Ascending aorta (tissue), 2 donors: ENCODE data around the gene CFL2. TPM values are rescaled to one million over a fixed set of nuclear protein-coding genes. Genes with fewer than 3 reads are reported as not detected.
A peak's percentile ranks its signal among the peaks of the same experiment; 100 is the strongest.

Experiments used
- DNase-seq, 2 donors: peaks; one replicate each; pipeline ENCODE4 v3.0.0-alpha.2; 2019; ENCODE audit warnings: low spot score in 2 of 2
- H3K27ac ChIP-seq, 2 donors: fragments of 200-600 bp; sonication (generic); one replicate each; pipeline ENCODE4 v1.5.1; 2016 to 2017; ENCODE audit warnings: mild to moderate bottlenecking in 1 of 2
- H3K27me3 ChIP-seq: fragments of 200-600 bp; sonication (generic); one replicate; pipeline ENCODE4 v1.5.1; 2017
- H3K36me3 ChIP-seq, 2 donors: fragments of 200-600 bp; sonication (generic); one replicate each; pipeline ENCODE4 v1.5.1; 2016
- H3K4me1 ChIP-seq, 2 donors: fragments of 200-600 bp; sonication (generic); one replicate each; pipeline ENCODE4 v1.5.1; 2016 to 2017; ENCODE audit warnings: mild to moderate bottlenecking in 1 of 2
- H3K4me3 ChIP-seq, 2 donors: fragments of 200-600 bp; sonication (generic); one replicate each; pipeline ENCODE4 v1.5.1; 2016 to 2017; ENCODE audit warnings: mild to moderate bottlenecking in 1 of 2
- H3K9me3 ChIP-seq, 2 donors: fragments of 200-600 bp; sonication (generic); one replicate each; pipeline ENCODE4 v1.5.1; 2016
- intact Hi-C: fragments of 100-400 bp; cut with DNase I; formaldehyde crosslinking; loops from one replicate; pipeline ENCODE4 v1.15.1; 2023
- total RNA-seq: library from RNA; depleted of rRNA; stranded (reverse); fragments of >200 nt; gene quantifications from one replicate; pipeline ENCODE4 v1.1.0, GENCODE V29; 2016
- TF ChIP-seq, protein P1 (sequence below), 3 experiments: fragments of 200-600 bp in 2 of 3; fragments of 450-650 bp in 1 of 3; sonication (generic) in 2 of 3; IDR thresholded peaks; one replicate each; pipeline ENCODE4 v1.5.1; 2016 to 2019; ENCODE audit warnings: antibody characterized with exemption in 3 of 3, mild to moderate bottlenecking in 1 of 3, moderate library complexity in 1 of 3

The CFL2 gene
- total RNA-seq, 1 donor from 2014 or later = 49.0 TPM

DNA sequence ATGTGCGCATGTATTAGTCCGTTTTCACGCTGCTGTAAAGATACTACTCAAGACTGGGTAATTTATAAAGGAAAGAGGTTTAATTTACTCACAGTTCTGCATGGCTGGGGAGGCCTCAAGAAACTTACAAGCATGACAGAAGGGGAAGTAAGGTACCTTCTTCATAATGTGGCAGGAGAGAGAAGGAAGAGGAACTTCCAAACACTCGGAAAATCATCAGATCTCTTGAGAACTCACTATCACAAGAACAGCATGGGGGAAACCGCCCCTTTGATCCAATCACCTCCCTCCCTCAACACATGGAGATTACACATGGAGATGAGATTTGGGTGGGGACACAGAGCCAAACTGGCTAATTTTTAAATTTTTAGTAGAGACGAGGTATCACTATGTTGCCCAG, 42.7 kb downstream of the CFL2 start:
- DNase-seq = no peak
- no peaks in the 10 kb centered on the region for H3K9me3 ChIP-seq
- H3K36me3 ChIP-seq = no peaks in the 10 kb centered on the region
- TF ChIP-seq, protein P1, sequence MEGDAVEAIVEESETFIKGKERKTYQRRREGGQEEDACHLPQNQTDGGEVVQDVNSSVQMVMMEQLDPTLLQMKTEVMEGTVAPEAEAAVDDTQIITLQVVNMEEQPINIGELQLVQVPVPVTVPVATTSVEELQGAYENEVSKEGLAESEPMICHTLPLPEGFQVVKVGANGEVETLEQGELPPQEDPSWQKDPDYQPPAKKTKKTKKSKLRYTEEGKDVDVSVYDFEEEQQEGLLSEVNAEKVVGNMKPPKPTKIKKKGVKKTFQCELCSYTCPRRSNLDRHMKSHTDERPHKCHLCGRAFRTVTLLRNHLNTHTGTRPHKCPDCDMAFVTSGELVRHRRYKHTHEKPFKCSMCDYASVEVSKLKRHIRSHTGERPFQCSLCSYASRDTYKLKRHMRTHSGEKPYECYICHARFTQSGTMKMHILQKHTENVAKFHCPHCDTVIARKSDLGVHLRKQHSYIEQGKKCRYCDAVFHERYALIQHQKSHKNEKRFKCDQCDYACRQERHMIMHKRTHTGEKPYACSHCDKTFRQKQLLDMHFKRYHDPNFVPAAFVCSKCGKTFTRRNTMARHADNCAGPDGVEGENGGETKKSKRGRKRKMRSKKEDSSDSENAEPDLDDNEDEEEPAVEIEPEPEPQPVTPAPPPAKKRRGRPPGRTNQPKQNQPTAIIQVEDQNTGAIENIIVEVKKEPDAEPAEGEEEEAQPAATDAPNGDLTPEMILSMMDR (IDR thresholded peaks at IDR 0.05) = no peak
- no peaks in the 10 kb centered on the region for H3K27me3 ChIP-seq
- H3K4me3 ChIP-seq = no peak overlapping the region
- H3K4me1 ChIP-seq = no peaks in the 10 kb centered on the region
- no peak overlapping the region for H3K27ac ChIP-seq
- intact Hi-C loops = loop anchor here (1.0 kb wide), 1 partner anchor 52 kb away; no protein-coding TSS in a partner anchor

DNA sequence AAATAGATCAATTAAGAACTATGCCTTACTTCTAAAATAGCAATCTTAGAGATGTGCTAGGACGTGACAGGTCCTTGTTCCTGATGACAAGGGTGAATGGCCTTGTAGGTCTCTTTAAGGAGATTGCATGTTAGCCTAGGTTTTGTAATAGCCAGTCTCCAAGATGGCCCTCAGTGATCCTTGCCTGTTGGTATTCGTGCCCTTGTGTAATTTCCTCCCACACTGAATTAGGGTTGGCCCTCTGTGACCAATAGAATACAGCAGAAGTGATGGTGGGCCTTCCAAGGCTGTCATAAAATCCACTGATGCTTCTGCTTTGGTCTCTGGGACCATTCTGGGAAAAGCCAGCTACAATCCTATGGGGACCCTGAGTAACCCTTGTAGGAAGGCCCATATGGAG, 46.3 kb downstream of the CFL2 start:
- no peaks in the 10 kb centered on the region for H3K27me3 ChIP-seq
- H3K36me3 ChIP-seq = no peaks in the 10 kb centered on the region
- TF ChIP-seq, protein P1 (IDR thresholded peaks at IDR 0.05) = no peak
- H3K9me3 ChIP-seq = no peaks in the 10 kb centered on the region
- no peak overlapping the region for H3K4me3 ChIP-seq
- DNase-seq = peak in 1 of 2 donors; percentile 31
- intact Hi-C loops = no loop called here
- no peak overlapping the region for H3K27ac ChIP-seq
- H3K4me1 ChIP-seq = no peaks in the 10 kb centered on the region

DNA sequence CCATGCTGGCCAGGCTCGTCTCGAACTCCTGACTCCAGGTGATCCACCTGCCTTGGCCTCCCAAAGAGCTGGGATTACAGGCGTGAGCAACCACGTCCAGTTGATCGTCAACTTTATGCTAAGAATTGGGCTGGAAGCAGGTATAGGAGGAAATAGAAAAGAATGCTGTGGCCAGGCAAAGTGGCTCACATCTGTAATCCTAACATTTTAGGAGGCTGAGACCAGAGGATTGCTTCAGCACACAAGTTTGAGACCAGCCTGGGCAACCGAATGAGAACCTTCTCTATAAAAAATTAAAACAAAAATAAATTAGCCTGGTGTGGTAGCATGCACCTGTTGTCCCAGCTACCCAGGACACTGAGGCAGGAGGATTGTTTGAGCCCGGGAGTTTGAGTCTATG, 47.4 kb downstream of the CFL2 start:
- no peak overlapping the region for H3K27ac ChIP-seq
- no peaks in the 10 kb centered on the region for H3K36me3 ChIP-seq
- no peak for DNase-seq
- intact Hi-C loops = no loop called here
- no peaks in the 10 kb centered on the region for H3K4me1 ChIP-seq
- H3K4me3 ChIP-seq = no peak overlapping the region
- no peaks in the 10 kb centered on the region for H3K27me3 ChIP-seq
- TF ChIP-seq, protein P1 (IDR thresholded peaks at IDR 0.05) = no peak
- peaks cover 0 to 6% of the 10 kb centered on the region in 2 donors for H3K9me3 ChIP-seq

DNA sequence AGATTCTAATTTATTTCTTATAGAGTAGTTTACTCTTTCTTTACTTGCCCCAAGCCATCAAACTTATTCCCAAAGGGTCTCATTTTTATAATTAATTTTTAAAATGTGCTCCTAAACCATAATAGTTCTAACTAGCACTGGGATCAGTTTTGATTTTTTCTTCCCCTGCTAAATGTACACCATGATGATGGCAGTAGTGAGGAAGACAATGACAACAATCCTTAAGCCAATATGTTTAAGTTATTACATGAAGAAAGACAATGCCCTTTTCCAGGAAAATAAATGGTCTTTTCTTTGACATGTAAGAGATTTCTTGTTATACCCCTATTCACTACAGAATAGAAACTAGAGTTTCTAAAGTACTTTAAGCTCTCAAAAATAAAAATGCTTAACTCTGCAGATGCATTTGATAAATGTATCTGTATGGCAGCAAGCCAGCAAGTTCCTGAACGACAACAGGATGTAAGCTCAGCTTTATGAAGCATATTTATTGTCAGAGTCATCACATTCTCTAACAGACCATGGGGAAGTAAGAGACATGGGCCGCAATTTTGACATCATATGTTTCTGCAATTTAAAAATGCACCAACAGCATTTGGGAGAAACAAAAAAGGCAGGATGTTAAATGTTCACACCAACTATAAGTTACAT, 48.5 kb downstream of the CFL2 start:
- H3K4me1 ChIP-seq = no peaks in the 10 kb centered on the region
- peaks cover 0 to 6% of the 10 kb centered on the region in 2 donors for H3K9me3 ChIP-seq
- DNase-seq = peak in 1 of 2 donors; percentile 72
- no peaks in the 10 kb centered on the region for H3K36me3 ChIP-seq
- intact Hi-C loops = no loop called here
- no peak overlapping the region for H3K4me3 ChIP-seq
- H3K27me3 ChIP-seq = no peaks in the 10 kb centered on the region
- TF ChIP-seq, protein P1 (IDR thresholded peaks at IDR 0.05) = no peak
- no peak overlapping the region for H3K27ac ChIP-seq

DNA sequence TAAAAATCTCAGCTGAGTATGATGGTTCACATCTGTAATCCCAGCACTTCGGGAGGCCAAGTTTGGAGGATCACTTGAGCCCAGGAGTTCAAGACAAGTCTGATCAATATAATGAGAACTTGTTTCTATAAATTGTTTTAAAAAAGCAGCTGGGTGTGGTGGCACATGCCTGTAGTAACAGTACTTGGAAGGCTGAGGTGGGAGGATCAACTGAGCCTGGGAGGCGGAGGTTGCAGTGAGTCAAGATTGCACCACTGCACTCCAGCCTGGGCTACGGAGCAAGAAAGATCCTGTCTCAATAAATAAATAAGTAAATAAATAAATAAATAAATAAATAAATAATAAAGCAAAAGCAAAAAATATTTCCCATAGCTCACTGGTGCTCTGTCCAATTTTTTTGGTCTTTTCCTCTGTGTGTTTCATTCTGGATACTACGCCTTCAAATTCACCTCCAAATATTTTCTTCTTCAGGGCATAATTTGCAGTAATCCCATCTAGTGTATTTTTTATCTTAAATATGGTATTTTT, 51.8 kb downstream of the CFL2 start:
- intact Hi-C loops = no loop called here
- Histone ChIP-seq H3K4me1 (no peaks in the 10 kb centered on the region), H3K36me3 (no peaks in the 10 kb centered on the region), H3K9me3 (peaks cover 0 to 6% of the 10 kb centered on the region in 2 donors), H3K4me3 (no peak overlapping the region), H3K27ac (no peak overlapping the region), H3K27me3 (no peaks in the 10 kb centered on the region)
- TF ChIP-seq, protein P1 (IDR thresholded peaks at IDR 0.05) = no peak
- peak in 1 of 2 donors; percentile 12 for DNase-seq
